Activated effector memory CD4-positive, alpha-beta T cell treated with Interleukin-2 at 50 U/mL for 16 hours (primary cell): ENCODE data around the gene RIPK4.

ENCODE experiments used
- DNase-seq: peaks from one replicate; pipeline ENCODE4 v3.0.0-alpha.2; 2020

Gene RIPK4

DNA sequence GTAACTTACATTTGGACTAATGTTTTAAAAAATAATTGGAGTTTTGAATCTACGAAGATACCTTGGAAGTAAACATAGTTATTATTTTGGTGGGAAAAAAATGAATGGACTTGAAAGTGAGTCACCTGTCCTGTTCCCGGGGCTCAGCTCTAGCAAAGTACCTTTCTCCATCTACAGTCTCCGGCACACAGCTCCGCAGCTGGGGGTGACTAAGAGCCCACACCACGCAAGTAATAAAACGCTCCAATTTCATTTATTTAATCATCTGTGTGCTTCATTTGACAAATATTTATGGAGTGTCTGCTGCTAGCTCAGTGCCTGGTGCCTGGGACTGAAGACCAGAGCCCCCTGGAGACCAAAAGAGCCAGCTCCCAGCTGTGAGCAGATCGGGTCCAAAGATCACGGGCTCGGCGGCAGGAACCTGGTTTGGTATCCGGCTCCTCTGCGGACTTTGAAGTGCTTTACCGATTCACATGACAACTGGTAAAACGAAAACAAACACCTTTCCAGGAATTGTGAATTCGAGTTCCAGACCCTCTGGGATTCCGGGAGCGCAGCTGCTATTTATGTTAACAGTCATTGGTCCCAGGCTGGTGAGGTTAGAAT is 1.7 kb upstream of the RIPK4 start:
- peak; percentile 9 for DNase-seq

- DNase-seq, result no peak
Measured at GRCh38 chr21:41767606-41768436, 969 bp upstream of the RIPK4 start.

GRCh38 chr21:41765973-41766882 is 624 bp downstream of the RIPK4 start:
- no peak for DNase-seq

- DNase-seq, result no peak
Measured at GRCh38 chr21:41765420-41765821, 1.4 kb downstream of the RIPK4 start.

GRCh38 chr21:41764558-41765419 is 2.1 kb downstream of the RIPK4 start:
- no peak for DNase-seq

DNA sequence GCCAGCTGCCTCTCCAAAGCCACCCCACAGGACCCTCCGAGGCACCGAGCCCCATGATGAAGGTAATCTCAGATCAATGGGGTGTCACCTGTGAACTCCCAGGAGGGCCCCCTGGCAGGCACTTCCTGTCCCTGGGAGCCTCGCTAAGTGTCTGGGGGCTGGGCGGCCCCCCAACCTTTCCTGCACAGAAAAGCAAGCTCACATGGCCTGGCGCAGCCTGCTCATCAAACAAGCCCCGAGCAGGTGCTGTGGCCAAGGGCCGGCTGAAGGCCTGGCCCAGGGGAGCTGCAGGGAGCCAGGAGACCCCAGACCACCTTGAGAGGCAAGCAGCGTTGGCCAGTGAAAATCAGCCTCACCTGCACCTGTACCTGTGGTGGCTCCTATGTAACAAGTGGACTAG is 2.9 kb downstream of the RIPK4 start:
- no peak for DNase-seq

DNA sequence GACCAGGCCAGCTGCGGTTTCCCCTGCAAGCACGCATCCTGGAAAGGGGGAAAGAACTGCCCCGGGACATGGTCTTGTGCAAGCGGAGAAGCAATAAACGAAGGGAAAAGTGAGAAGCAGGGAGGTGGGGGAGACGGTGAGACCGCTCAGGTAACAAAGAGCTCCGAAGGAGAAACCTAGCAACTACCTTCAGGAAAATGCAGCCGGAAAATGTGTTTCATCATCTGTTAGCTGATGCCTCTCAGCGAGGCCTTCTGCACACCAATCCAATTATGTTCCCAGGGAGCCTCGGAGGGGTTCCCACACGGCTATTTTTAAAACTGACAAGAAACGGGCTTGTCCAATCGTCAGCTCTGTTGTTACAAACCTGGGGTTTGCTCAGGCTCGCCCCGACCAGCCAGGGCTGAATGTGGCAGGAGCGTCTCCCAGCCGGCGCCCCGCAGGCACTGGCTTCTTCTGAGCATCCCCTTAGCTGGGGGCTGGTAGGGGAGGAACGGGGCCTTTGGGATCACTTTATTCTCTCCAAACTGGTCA is 3.4 kb downstream of the RIPK4 start:
- DNase-seq, result no peak

DNA sequence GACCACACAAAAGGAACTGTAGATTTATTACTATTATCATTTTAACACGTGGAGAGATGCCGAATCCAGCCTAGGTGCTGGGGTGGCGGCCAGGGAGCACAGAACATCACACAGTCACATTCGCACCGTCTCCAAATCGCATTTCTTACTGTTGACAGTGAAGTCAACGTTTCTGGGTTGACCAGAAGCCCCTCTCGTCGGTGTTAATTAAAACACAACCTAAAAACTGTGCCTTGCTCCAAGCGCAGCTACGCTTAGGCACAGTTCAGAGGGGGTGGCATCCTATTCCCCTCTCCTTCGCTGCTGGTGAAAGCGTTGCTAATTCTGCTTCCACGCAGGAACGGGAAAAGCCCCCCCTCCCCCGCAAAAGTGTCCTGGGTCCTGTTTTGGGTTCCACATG is 4.1 kb downstream of the RIPK4 start:
- DNase-seq, result no peak

DNA sequence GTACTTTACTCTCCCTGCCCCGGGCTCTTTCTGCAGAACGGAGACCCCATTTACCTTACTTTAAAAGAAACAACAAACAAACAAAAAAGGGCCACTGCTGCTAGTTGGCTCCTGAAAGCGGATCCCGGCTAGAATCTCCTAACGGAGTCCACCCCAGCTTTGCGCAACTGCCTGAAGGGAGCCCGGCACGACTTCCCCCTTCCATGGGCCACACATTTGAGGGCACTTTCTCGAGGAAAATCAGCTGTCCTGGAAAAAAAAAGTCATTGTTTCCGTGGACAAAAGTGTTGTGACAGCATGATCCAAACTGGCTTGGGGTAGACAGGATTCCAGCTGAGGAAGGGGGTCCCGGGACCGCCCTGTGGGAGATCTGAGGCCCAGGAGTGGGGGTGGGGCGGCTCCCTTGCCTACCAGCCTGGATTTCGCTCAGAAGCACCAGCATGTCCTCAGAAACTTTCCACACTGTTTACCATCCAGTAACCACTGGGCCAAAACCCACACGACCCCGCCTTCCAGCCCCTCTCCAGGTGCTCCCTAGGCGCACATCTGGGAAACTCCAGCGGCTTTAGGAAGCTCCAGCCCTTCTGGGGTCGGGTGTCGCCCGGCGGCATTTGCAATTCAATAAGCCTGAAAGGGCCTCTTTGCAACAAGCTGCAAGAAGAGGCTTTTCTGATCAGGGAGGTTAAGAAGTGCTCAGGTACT is 4.8 kb downstream of the RIPK4 start:
- DNase-seq, result no peak

DNA sequence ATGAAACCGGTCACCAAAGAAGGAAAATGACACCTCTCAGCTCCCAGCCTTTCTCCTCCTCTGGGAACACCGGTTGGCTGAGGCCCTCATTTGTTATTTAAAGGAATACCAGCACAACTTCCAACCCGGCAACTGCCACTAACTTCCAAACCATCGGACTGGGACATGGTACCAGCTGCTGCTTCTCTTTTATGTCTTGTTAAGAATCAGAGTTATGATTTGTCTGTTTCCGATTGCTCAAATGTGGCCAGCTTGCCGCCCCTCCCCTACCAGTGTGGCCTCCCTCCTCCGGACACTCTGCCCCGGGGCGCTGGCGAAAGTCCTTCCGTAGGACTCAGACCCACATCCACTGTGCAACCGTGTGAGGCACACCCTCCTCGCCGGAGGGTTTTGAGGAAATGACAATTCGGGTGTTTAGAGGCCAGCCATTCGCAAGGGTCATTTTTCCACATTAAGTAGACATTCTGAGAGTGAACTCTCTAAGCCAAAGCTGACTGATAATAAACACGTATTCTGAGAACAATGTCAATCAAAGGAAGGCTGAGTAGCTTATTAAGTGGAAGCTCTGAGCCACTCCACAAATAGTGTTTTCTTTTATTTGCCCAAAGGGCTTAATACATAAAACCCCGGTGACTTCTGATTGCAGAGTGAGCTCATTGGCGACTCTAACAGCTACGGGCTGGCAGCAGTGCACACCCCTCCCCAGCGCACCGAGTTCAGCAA is 5.5 kb downstream of the RIPK4 start:
- DNase-seq, result no peak

DNA sequence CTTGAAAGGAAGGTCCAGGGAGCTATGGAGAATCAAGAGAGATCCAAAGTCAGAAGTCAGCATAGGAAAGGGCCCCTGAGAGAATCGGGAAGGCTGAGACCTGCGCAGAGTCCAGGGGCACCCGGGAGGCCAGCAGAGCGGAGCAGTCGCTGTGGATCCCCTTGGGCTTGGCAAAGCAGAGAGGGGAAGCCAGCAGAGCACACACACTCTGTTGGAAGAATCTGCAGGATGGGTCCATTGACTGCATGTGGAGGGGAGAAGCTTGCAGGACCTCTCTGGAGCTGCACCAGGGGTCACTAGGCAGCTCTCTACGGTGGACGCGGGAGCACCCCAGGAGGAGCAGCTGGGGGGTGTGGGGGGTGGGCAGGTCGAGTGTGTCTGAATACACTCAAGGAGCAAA is 6.4 kb downstream of the RIPK4 start:
- DNase-seq, result no peak

DNA sequence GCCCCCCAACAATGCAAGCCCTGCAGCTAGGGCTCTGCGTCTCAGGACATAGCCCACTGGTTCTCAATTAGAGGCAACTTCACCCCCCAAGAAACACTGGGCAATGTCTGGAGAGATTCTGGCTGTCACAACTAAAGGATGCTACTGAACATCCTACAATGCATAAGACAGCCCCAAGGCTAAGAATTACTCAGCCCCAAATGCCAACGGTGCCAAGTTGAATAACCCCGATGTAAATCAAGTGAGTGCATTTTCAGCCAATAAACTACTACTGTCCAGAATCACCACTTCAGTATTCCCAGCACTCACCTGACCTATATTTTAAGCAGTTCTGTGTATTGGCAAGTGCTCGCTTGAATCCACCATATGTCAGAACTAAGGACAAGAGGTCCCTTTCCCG is 6.9 kb downstream of the RIPK4 start:
- no peak for DNase-seq

DNA sequence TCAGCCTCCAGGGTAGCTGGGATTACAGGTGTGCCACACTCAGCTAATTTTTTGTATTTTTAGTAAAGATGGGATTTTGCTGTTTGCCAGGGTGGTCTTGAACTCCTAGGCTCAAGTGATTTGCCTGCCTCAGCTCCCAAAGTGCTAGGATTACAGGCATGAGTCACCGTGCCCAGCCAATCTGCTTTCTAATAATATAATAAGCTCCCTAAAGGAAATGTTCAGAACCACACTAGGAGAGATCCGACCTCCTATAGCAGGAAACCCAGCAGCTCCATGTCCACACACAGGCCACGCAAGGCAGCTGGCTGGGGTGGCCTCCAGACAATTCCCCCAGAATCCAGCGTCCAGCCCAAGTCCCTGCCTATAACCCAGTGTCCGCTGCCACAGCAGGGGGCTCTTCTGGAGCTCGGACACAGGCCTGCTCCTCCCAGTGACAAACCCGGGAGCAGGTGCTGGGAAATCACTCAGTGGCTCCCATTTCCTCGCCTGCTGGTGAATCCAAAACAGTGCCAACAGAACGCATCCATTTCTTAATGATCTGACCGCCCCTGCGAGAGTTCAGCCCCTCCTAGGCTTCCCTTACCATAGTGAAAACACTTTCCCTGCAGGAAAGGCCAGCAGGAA is 7.5 kb downstream of the RIPK4 start:
- DNase-seq, result no peak

- no peak for DNase-seq
Measured at GRCh38 chr21:41758550-41758949, 8.3 kb downstream of the RIPK4 start.

DNA sequence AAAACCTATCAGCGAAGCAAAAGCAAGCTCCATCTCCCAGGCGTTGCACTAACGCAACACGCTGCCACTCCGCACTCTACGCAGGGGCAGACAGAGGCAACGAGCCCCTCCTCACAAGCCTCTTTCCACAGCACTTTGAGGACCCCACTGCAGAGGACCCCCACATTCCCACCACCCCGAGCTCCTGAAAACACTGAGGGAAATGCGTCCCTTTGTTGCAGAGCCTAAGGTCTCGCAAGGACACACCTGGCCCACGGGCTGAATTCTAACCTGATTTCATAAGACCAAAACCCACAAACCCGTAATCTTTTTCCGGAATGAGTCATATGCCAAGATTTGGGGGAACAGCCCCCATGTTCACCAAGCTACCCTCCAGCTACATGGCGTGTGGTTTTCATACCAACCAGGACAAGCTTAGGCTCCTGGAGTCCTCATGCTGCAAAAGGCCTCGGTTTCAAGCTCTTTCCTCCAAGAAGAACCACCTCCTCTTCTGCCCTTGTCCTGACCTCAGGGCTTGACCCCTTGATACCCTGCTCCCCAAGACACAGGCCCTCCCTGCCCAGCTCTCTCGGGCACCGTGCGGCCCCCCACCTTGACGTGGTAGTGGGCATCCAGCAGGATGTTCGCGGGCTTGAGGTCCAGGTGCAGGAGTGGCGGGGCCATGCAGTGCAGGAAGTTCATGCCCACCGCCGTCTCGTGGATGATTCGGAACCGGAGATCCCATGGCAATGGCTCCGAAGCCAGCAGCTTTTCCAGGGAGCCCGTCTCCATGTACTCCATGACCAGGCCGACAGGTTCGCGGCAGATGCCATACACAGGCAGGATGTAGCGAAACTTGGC is 10.7 kb downstream of the RIPK4 start:
- no peak for DNase-seq

DNA sequence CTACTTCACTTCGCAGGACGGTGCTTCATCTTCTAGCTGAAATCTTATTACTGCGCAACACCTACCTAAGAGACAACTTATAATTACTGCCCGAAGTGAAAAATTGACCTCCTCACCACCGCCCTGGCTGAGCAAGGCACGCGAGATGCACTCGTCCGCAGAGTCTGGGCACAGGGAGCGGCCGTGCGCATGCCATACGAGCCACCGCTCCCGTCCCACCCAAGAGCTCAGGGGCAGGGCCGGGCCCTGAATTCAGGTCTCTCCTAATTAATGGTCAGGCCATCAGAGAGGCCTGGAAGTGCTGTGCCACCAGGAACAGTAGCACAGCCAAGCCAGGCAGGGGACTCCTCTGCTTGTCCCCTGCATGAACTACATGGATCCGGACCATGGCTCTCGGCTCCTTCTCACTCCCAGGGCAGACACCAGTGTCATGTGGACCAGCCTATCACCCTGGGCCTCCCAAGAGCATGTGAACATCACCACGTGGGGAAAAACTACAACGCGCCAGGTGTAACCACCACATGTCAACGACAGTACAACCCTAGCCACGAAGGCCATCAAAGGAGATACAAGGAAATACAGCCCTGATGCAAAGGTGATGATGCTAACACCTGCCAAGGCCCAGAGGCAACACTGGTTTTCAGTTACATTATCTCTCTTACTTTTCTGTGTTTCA is 11.5 kb downstream of the RIPK4 start:
- no peak for DNase-seq

GRCh38 chr21:41754479-41754891 is 12.4 kb downstream of the RIPK4 start:
- no peak for DNase-seq

DNA sequence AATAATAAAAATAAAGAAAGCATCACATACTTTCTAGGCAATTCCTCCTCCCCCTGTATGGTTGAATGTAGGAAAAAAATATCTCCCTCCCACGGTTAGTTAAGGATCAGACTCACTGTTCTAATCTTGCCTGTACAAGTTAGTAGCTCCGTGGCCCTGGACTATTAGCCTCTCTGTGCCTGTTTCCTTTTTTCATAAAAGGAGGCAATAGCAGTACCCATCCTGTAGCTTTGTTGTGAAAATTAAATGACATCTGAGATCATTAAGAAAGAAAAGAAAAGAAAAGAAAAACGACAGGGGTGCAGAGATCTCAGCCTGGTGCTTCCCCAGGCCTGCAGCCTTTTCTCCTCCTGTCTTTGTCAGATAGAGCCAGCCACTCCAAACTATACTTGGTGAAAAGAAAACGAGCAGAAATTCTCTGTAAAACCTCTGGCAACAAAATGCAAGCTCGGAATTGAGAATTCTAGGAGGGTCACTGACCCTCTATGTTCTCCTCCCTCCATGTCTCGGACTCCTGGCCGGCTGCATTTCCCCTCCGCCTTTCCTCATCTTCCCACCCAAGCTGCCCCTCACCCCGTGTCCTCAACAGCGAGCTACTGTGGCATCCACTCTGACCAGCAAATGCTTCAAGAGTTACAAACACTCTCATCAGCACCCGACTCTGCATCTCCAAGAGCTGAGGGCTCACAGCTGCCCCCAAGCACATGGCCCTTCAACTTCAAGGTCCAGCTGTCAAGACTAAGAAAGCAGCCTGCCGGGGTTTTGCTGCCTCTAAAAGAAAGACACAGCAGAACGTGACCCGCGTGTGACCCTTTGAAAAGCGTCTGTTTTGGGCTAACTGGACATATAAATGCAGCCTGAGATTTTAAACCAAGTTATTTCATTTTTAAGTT is 13.6 kb downstream of the RIPK4 start:
- no peak for DNase-seq
